Left cardiac atrium (tissue), 4 donors: ENCODE results near the gene CEMIP. TPM values are rescaled to one million over a fixed set of nuclear protein-coding genes. Genes with fewer than 3 reads are reported as not detected.

Experiments
- ATAC-seq, 2 donors: fragments of 200-7000 bp; cut with Tn5 transposase; one replicate each; pipeline ENCODE4 v1.9.1; 2020; ENCODE audit warnings: mild to moderate bottlenecking in 2 of 2, moderate library complexity in 2 of 2
- DNase-seq: peaks from one replicate; pipeline ENCODE4 v3.0.0-alpha.2; 2020
- intact Hi-C, 2 donors: fragments of 100-400 bp; cut with DNase I; formaldehyde crosslinking; loops; one replicate each; pipeline versions ENCODE4 v1.14.1 to v1.15.1; 2022 to 2023
- total RNA-seq, 2 donors: library from RNA; stranded (reverse); fragmentation: NEBNext Ultra II Directional; extraction: Animal tissue kit (Norgen Biotek cat#: 25700); gene quantifications; one replicate each; pipeline ENCODE4 v1.2.1, GENCODE V29; 2021
- donor health status: DM: no; HTN: yes; CAD: no.
- donor health status: DM: no; HTN: yes; CAD: no; lungs with severe emphysema.
- donor health status: DM: yes; HTN: yes; CAD: no.
- donor health status: Dilated cardiomyopathy.

Gene CEMIP
- total RNA-seq, 2 donors from 2014 or later = 0.44 to 1.6 TPM

- ATAC-seq = peak; percentile 13 to 50
Measured at GRCh38 chr15:80779658-80780415, 667 bp downstream of the CEMIP start.

GRCh38 chr15:80780416-80781221 lies 1.4 kb downstream of the CEMIP start:
- intact Hi-C loops = no loop called here
- ATAC-seq (peak; percentile 38 to 44), DNase-seq (peak; percentile 72)

More at GRCh38 chr15:80779658-80780415, 667 bp downstream of the CEMIP start:
- intact Hi-C loops = loop anchor here (2.0 to 10.0 kb wide), 6 partner anchors 85 to 325 kb away; partner anchors contain the start of gene ABHD17C (in 1 of the 2)
- DNase-seq = peak; percentile 32

- DNase-seq (no peak), ATAC-seq (no peak)
- intact Hi-C loops = no loop called here
Measured at GRCh38 chr15:80783260-80783659, 4.1 kb downstream of the CEMIP start.

GRCh38 chr15:80785335-80785734 lies 6.2 kb downstream of the CEMIP start:
- DNase-seq = no peak
- intact Hi-C loops = no loop called here
- ATAC-seq = no peak

GRCh38 chr15:80785811-80786354 lies 6.7 kb downstream of the CEMIP start:
- no peak for DNase-seq
- intact Hi-C loops = no loop called here
- ATAC-seq = no peak

GRCh38 chr15:80787316-80787715 lies 8.1 kb downstream of the CEMIP start:
- no peak for ATAC-seq
- intact Hi-C loops = no loop called here
- no peak for DNase-seq

- no peak for ATAC-seq
- no peak for DNase-seq
- intact Hi-C loops = no loop called here
Measured at GRCh38 chr15:80788536-80788935, 9.4 kb downstream of the CEMIP start.

- ATAC-seq = no peak
- intact Hi-C loops = no loop called here
- no peak for DNase-seq
Measured at GRCh38 chr15:80789296-80789695, 10.1 kb downstream of the CEMIP start.

GRCh38 chr15:80789796-80790195 lies 10.6 kb downstream of the CEMIP start:
- ATAC-seq (no peak), DNase-seq (no peak)
- intact Hi-C loops = no loop called here

- intact Hi-C loops = no loop called here
- DNase-seq (no peak), ATAC-seq (no peak)
Measured at GRCh38 chr15:80790236-80790635, 11.1 kb downstream of the CEMIP start.

- intact Hi-C loops = no loop called here
- ATAC-seq (no peak), DNase-seq (no peak)
Measured at GRCh38 chr15:80791004-80791403, 11.8 kb downstream of the CEMIP start.

- DNase-seq (no peak), ATAC-seq (no peak)
- intact Hi-C loops = no loop called here
Measured at GRCh38 chr15:80796407-80796806, 17.2 kb downstream of the CEMIP start.

- intact Hi-C loops = no loop called here
- DNase-seq (no peak), ATAC-seq (no peak)
Measured at GRCh38 chr15:80798911-80799310, 19.7 kb downstream of the CEMIP start.

- DNase-seq (no peak), ATAC-seq (no peak)
- intact Hi-C loops = no loop called here
Measured at GRCh38 chr15:80800067-80800466, 20.9 kb downstream of the CEMIP start.

GRCh38 chr15:80801891-80802680 lies 22.9 kb downstream of the CEMIP start:
- intact Hi-C loops = no loop called here
- DNase-seq (peak; percentile 73), ATAC-seq (peak in 1 of 2 donors; percentile 79)

GRCh38 chr15:80803580-80804525 lies 24.7 kb downstream of the CEMIP start:
- intact Hi-C loops = no loop called here
- ATAC-seq (no peak), DNase-seq (no peak)

GRCh38 chr15:80804970-80805495 lies 25.9 kb downstream of the CEMIP start:
- ATAC-seq (no peak), DNase-seq (no peak)
- intact Hi-C loops = no loop called here

GRCh38 chr15:80811781-80812315 lies 32.7 kb downstream of the CEMIP start:
- DNase-seq (no peak), ATAC-seq (no peak)
- intact Hi-C loops = no loop called here
